HCT116 (cell line): Measurements from ENCODE around the gene UNC5C. TPM values are rescaled to one million over a fixed set of nuclear protein-coding genes. Genes with fewer than 3 reads are reported as not detected.

Experiments used
- ATAC-seq: fragments of 200-7000 bp; cut with Tn5 transposase; 2 replicates; pipeline ENCODE4 v1.9.1; 2020; ENCODE audit warnings: mild to moderate bottlenecking, moderate library complexity
- BruUV-seq: library from RNA; stranded (reverse); fragments of 400-500 nt; replicated peaks from 2 replicates; lab custom pipeline; 2021; lab: Mats Ljungman, UMichigan
- CTCF ChIA-PET: fragments of 300-600 bp; sonication (Branson Sonifier 250); formaldehyde crosslinking; loops from one replicate; lab custom pipeline; 2021; ENCODE audit warnings: antibody characterized with exemption; lab: Charles Lee
- POLR2A ChIA-PET: fragments of 300-600, 350-600 bp; sonication (Branson Sonifier 250); formaldehyde crosslinking; loops from one replicate; lab custom pipeline; 2021; ENCODE audit warnings: antibody characterized with exemption; lab: Charles Lee
- RAD21 ChIA-PET, 2 experiments: fragments of 300-600 bp; sonication (Branson Sonifier 250); formaldehyde crosslinking; loops; one replicate each; lab custom pipeline; 2023; ENCODE audit warnings: low total read pairs in 2 of 2; ENCODE audit not compliant: uncharacterized antibody in 2 of 2, unreplicated experiment in 2 of 2, low non-redundant PET in 1 of 2; lab: Charles Lee
- DNase-seq: peaks from one replicate; pipeline ENCODE4 v3.0.0-alpha.2; 2010; ENCODE audit warnings: low read depth, low spot score
- H2AFZ ChIP-seq: fragments of 200-600 bp; shearing (Covaris generic), sonication (generic); 2 replicates; pipeline ENCODE4 v1.6.1; 2017; ENCODE audit warnings: low read depth, mixed run types, mixed read lengths, antibody characterized with exemption, low read length; ENCODE audit not compliant: poor library complexity, severe bottlenecking
- H3K27ac ChIP-seq: 2 replicates; pipeline ENCODE4 v1.5.1; 2012; ENCODE audit warnings: low read depth, low read length
- H3K27me3 ChIP-seq: fragments of 200-600 bp; sonication (generic); 2 replicates; pipeline ENCODE4 v1.6.1; 2016; ENCODE audit warnings: mixed run types, low read length, mixed read lengths; ENCODE audit not compliant: insufficient read depth
- H3K36me3 ChIP-seq, 2 experiments: fragments of 200-500 bp in 1 of 2; fragments of 200-600 bp in 1 of 2; sonication (Bioruptor generic) in 1 of 2; sonication (generic) in 1 of 2; 2 replicates each; pipeline versions ENCODE4 v1.5.1 to v1.6.1; 2014 to 2016; ENCODE audit warnings: low read length in 2 of 2, inconsistent platforms in 1 of 2, mixed read lengths in 1 of 2, mixed run types in 1 of 2; ENCODE audit not compliant: insufficient read depth in 2 of 2, control insufficient read depth in 1 of 2
- H3K4me1 ChIP-seq, 2 experiments: fragments of 200-600 bp in 1 of 2; sonication (generic) in 1 of 2; 2 replicates each; pipeline versions ENCODE4 v1.5.1 to v1.6.1; 2012 to 2017; ENCODE audit warnings: low read length in 2 of 2, inconsistent platforms in 1 of 2, mild to moderate bottlenecking in 1 of 2, mixed read lengths in 1 of 2, mixed run types in 1 of 2, moderate library complexity in 1 of 2; ENCODE audit not compliant: insufficient read depth in 2 of 2, control insufficient read depth in 1 of 2
- H3K4me2 ChIP-seq: fragments of 200-600 bp; sonication (generic); 2 replicates; pipeline ENCODE4 v1.6.1; 2017; ENCODE audit warnings: mixed run types, low read length, mixed read lengths
- H3K4me3 ChIP-seq, 2 experiments: fragments of 200-600 bp in 1 of 2; sonication (generic) in 1 of 2; replicated peaks in 1 of 2; 2 replicates each; pipeline ENCODE4 v1.5.1; 2011 to 2016; ENCODE audit warnings: low read length in 2 of 2, control low read depth in 1 of 2, low read depth in 1 of 2, mild to moderate bottlenecking in 1 of 2, mixed read lengths in 1 of 2, mixed run types in 1 of 2
- H3K79me2 ChIP-seq: fragments of 200-600 bp; sonication (generic); 2 replicates; pipeline ENCODE4 v1.6.1; 2017; ENCODE audit warnings: mild to moderate bottlenecking, mixed run types, low read length, moderate library complexity, mixed read lengths; ENCODE audit not compliant: insufficient read depth
- H3K9ac ChIP-seq: fragments of 200-600 bp; sonication (generic); 2 replicates; pipeline ENCODE4 v1.6.1; 2016; ENCODE audit warnings: low read length, mixed read lengths
- H3K9me2 ChIP-seq: fragments of 200-600 bp; sonication (generic), shearing (Covaris generic); 2 replicates; pipeline ENCODE4 v1.6.1; 2017; ENCODE audit warnings: mixed run types, mild to moderate bottlenecking, moderate library complexity; ENCODE audit not compliant: insufficient read depth
- H3K9me3 ChIP-seq, 2 experiments: fragments of 200-500 bp in 1 of 2; fragments of 200-600 bp in 1 of 2; sonication (Bioruptor generic) in 1 of 2; sonication (generic) in 1 of 2; 2 replicates each; pipeline ENCODE4 v1.6.1; 2014 to 2017; ENCODE audit warnings: low read length in 2 of 2, mixed read lengths in 2 of 2, inconsistent platforms in 1 of 2, low read depth in 1 of 2, mild to moderate bottlenecking in 1 of 2, mixed run types in 1 of 2, moderate library complexity in 1 of 2; ENCODE audit not compliant: control insufficient read depth in 1 of 2, insufficient read depth in 1 of 2
- H4K20me1 ChIP-seq: fragments of 200-600 bp; sonication (generic), shearing (Covaris generic); 2 replicates; pipeline ENCODE4 v1.6.1; 2017; ENCODE audit warnings: mixed run types, mild to moderate bottlenecking, moderate library complexity; ENCODE audit not compliant: insufficient read depth
- CBX3 ChIP-seq: IDR thresholded peaks from 2 replicates; pipeline ENCODE4 v1.6.1; 2012; ENCODE audit warnings: low read depth
- CTCF ChIP-seq, 3 experiments: fragments of 200-600 bp in 1 of 3; sonication (generic) in 1 of 3; IDR thresholded peaks in 2 of 3; conservative IDR thresholded peaks in 1 of 3; 2 replicates each; pipeline ENCODE4 v1.5.1; 2012 to 2017; ENCODE audit warnings: low read depth in 2 of 3, low read length in 2 of 3, antibody characterized with exemption in 1 of 3, borderline replicate concordance in 1 of 3, control low read depth in 1 of 3, mild to moderate bottlenecking in 1 of 3, mixed read lengths in 1 of 3, mixed run types in 1 of 3, moderate library complexity in 1 of 3; ENCODE audit not compliant: insufficient read depth in 1 of 3
- EGR1 ChIP-seq: IDR thresholded peaks from 2 replicates; pipeline ENCODE4 v1.6.1; 2012; ENCODE audit warnings: low read depth
- ELF1 ChIP-seq: IDR thresholded peaks from 2 replicates; pipeline ENCODE4 v1.6.1; 2012; ENCODE audit warnings: low read depth, borderline replicate concordance
- EZH2 ChIP-seq: fragments of 200-600 bp; sonication (generic); IDR thresholded peaks from 2 replicates; pipeline ENCODE4 v1.6.1; 2017; ENCODE audit warnings: antibody characterized with exemption, mixed run types
- EZH2phosphoT487 ChIP-seq: fragments of 200-600 bp; IDR thresholded peaks from 2 replicates; pipeline ENCODE4 v1.6.1; 2018; ENCODE audit warnings: antibody characterized with exemption, borderline replicate concordance
- FOSL1 ChIP-seq: IDR thresholded peaks from 2 replicates; pipeline ENCODE4 v1.6.1; 2012; ENCODE audit warnings: low read depth
- JUND ChIP-seq: IDR thresholded peaks from 2 replicates; pipeline ENCODE4 v1.6.1; 2012
- MAX ChIP-seq: IDR thresholded peaks from 2 replicates; pipeline ENCODE4 v1.6.1; 2012
- POLR2A ChIP-seq: IDR thresholded peaks from 2 replicates; pipeline ENCODE4 v1.7.0; 2011; ENCODE audit warnings: borderline replicate concordance; ENCODE audit not compliant: insufficient read depth, insufficient read length; ENCODE audit errors: extremely low read depth
- POLR2AphosphoS5 ChIP-seq: IDR thresholded peaks from 2 replicates; pipeline ENCODE4 v1.6.1; 2011; ENCODE audit warnings: mild to moderate bottlenecking, low read depth, low read length, moderate library complexity
- RAD21 ChIP-seq: IDR thresholded peaks from 2 replicates; pipeline ENCODE4 v1.6.1; 2012; ENCODE audit warnings: low read depth, mild to moderate bottlenecking
- SIN3A ChIP-seq: IDR thresholded peaks from 2 replicates; pipeline ENCODE4 v1.6.1; 2012; ENCODE audit warnings: low read depth
- SP1 ChIP-seq: IDR thresholded peaks from 2 replicates; pipeline ENCODE4 v1.6.1; 2012; ENCODE audit warnings: low read depth
- SRF ChIP-seq: IDR thresholded peaks from 2 replicates; pipeline ENCODE4 v1.6.1; 2012; ENCODE audit warnings: low read depth
- TCF7L2 ChIP-seq: IDR thresholded peaks from 2 replicates; pipeline ENCODE4 v1.7.0; 2011; ENCODE audit warnings: borderline replicate concordance, inconsistent platforms; ENCODE audit not compliant: insufficient read depth, insufficient read length; ENCODE audit errors: extremely low read depth
- YY1 ChIP-seq: IDR thresholded peaks from 2 replicates; pipeline ENCODE4 v1.6.1; 2011; ENCODE audit warnings: low read length, low read depth, moderate library complexity, mild to moderate bottlenecking; ENCODE audit not compliant: insufficient replicate concordance; ENCODE audit errors: extremely low read depth
- ZFX ChIP-seq: fragments of 450-650 bp; IDR thresholded peaks from 2 replicates; pipeline ENCODE4 v1.6.1; 2017
- intact Hi-C: fragments of 100-400 bp; cut with micrococcal nuclease; formaldehyde crosslinking; loops from 2 replicates; pipeline ENCODE4 v1.10.0; 2022
- total RNA-seq: library from RNA; stranded (reverse); gene quantifications from one replicate; pipeline ENCODE4 v1.2.1, GENCODE V29; 2021; ENCODE audit not compliant: unreplicated experiment

UNC5C gene
- total RNA-seq, 1 experiment from 2014 or later: not detected

GRCh38 chr4:95532305-95532704, 16.5 kb downstream of the UNC5C start:
- CTCF ChIA-PET: no interaction called here
- no peaks in the 10 kb centered on the region for H3K9me3 ChIP-seq
- no peak overlapping the region for H3K4me2 ChIP-seq
- H3K9me2 ChIP-seq: no peaks in the 10 kb centered on the region
- H3K9ac ChIP-seq: no peak overlapping the region
- POLR2A ChIA-PET: no interaction called here
- ATAC-seq: no peak
- H3K27ac ChIP-seq: no peak overlapping the region
- DNase-seq: no peak
- no peaks in the 10 kb centered on the region for H4K20me1 ChIP-seq
- H3K36me3 ChIP-seq: no peaks in the 10 kb centered on the region
- BruUV-seq: no TSS peak
- H3K4me1 ChIP-seq: no peaks in the 10 kb centered on the region
- no peak overlapping the region for H3K4me3 ChIP-seq
- TF ChIP-seq SRF: no peak
- TF ChIP-seq EGR1: no peak
- no peak for TF ChIP-seq CTCF (IDR thresholded peaks at IDR 0.05 in 2 of 3, conservative IDR thresholded peaks at IDR 0.05 in 1 of 3; ENCODE audit: borderline replicate concordance in 1 of 3, insufficient read depth in 1 of 3, low read depth in 2 of 3, low read length in 2 of 3)
- TF ChIP-seq EZH2phosphoT487: no peak
- TF ChIP-seq RAD21: no peak
- TF ChIP-seq ZFX: no peak
- no peak for TF ChIP-seq MAX
- no peak for TF ChIP-seq JUND
- no peak for TF ChIP-seq POLR2A
- TF ChIP-seq ELF1: no peak
- TF ChIP-seq POLR2AphosphoS5: no peak
- no peak for TF ChIP-seq FOSL1
- no peak for TF ChIP-seq CBX3
- no peak for TF ChIP-seq SP1
- TF ChIP-seq TCF7L2: no peak
- TF ChIP-seq SIN3A: no peak
- TF ChIP-seq EZH2: no peak
- no peak for TF ChIP-seq YY1
- H3K79me2 ChIP-seq: no peaks in the 10 kb centered on the region
- intact Hi-C loops: no loop called here
- no peaks in the 10 kb centered on the region for H3K27me3 ChIP-seq
- H2AFZ ChIP-seq: no peak overlapping the region
- RAD21 ChIA-PET: no interaction called here
